ENCODE results near the gene ETV6. TPM values are rescaled to one million over a fixed set of nuclear protein-coding genes. Genes with fewer than 3 reads are reported as not detected.

The ETV6 gene
- total RNA-seq, 2 experiments from 2014 or later = 28.5 to 30.2 TPM

DNA sequence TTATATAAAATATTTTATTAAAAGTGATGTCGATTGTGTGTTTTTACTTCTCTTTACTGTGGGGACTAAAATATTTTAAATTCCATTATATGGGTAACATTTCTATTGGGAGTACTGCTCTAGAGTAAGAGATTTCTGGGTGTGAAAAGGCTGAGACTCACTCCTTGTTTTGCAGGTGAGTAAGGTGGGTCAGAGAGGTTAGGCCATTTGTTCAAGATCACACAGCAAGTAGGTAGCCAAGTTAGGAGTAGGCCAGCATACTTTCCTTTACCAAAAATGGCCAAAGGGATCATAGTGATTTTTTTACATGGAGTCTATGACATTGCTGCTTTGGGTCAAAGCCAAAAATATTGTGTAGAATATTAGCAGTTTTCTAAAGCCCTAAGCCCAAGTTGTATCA lies 138.0 kb downstream of the ETV6 start:
- Histone ChIP-seq H3K27me3 (ENCODE audit: control insufficient read depth in 1 of 2, insufficient read depth in 2 of 2, low read length in 2 of 2) (no peaks in the 10 kb centered on the region), H3K9me3 (ENCODE audit: control insufficient read depth in 1 of 2, insufficient read depth in 1 of 2, low read length in 2 of 2) (no peaks in the 10 kb centered on the region), H3K36me3 (ENCODE audit: insufficient read depth, low read length) (peaks cover under 1% of the 10 kb centered on the region), H3K4me1 (ENCODE audit: insufficient read depth, low read length) (no peaks in the 10 kb centered on the region), H3K27ac (ENCODE audit: low read depth in 1 of 2, low read length in 2 of 2) (no peak overlapping the region), H3K4me3 (ENCODE audit: low read length) (no peak overlapping the region)
- H3K36me3 Mint-ChIP-seq (ENCODE audit: low read depth) = peaks cover 4% of the 10 kb centered on the region
- POLR2A ChIA-PET = no interaction called here
- H3K9me3 Mint-ChIP-seq = no peaks in the 10 kb centered on the region
- H3K27me3 Mint-ChIP-seq = no peaks in the 10 kb centered on the region
- no peak overlapping the region for H3K4me3 Mint-ChIP-seq
- peaks cover 46% of the 10 kb centered on the region for H3K4me1 Mint-ChIP-seq (ENCODE audit: low read depth)
- TF ChIP-seq, protein P1, sequence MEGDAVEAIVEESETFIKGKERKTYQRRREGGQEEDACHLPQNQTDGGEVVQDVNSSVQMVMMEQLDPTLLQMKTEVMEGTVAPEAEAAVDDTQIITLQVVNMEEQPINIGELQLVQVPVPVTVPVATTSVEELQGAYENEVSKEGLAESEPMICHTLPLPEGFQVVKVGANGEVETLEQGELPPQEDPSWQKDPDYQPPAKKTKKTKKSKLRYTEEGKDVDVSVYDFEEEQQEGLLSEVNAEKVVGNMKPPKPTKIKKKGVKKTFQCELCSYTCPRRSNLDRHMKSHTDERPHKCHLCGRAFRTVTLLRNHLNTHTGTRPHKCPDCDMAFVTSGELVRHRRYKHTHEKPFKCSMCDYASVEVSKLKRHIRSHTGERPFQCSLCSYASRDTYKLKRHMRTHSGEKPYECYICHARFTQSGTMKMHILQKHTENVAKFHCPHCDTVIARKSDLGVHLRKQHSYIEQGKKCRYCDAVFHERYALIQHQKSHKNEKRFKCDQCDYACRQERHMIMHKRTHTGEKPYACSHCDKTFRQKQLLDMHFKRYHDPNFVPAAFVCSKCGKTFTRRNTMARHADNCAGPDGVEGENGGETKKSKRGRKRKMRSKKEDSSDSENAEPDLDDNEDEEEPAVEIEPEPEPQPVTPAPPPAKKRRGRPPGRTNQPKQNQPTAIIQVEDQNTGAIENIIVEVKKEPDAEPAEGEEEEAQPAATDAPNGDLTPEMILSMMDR (IDR thresholded peaks at IDR 0.05) = no peak
- H3K27ac Mint-ChIP-seq = peak overlapping the region; percentile 1
- intact Hi-C loops (cut with DNase I, micrococcal nuclease) = no loop called here
- CTCF ChIA-PET = no interaction called here
- DNase-seq = no peak
- no peak for ATAC-seq (ENCODE audit: poor library complexity)

DNA sequence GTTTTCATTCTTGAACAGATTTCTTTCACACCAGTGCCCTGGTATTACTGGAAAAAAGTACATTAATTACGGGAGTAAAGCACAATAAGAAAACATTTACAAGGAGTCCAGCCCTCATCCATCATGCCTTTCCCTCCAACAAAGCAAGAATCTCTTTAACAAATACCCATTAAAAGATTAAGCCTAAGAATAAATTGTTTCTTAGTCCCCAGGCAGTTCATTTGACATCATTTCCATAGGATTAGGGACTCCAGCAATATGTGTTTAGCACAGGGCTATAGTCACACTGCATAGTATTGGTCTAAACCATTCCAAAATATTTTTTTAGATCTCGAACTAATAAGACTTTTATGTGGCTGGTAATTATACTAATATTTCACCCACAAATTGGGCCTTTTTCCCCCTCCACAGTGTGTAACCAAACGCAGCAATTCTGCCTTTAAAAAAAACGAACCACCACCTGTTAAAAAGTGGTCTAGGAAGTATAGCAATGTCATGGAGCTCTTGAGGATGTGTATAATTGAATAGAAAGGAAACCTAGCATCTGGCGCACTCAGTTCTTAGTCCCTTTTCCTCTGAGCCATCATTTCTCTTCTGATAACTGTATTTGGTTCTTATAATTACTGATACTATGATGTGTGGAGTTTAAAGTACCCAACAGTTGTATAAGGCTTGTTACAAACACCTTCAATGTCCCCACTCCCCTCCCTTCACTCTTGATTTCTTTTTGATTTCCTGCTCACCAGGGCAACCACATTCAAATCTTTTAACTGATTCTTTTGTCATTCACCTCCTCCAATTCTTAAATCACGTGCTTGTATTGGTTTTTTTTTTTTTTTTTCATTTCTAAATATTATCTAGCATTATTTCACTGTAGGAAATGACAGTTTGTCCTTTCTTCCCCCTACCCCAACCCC lies 138.7 kb downstream of the ETV6 start:
- POLR2A ChIA-PET = no interaction called here
- ATAC-seq (ENCODE audit: poor library complexity) = no peak
- TF ChIP-seq, protein P1 (IDR thresholded peaks at IDR 0.05) = no peak

DNA sequence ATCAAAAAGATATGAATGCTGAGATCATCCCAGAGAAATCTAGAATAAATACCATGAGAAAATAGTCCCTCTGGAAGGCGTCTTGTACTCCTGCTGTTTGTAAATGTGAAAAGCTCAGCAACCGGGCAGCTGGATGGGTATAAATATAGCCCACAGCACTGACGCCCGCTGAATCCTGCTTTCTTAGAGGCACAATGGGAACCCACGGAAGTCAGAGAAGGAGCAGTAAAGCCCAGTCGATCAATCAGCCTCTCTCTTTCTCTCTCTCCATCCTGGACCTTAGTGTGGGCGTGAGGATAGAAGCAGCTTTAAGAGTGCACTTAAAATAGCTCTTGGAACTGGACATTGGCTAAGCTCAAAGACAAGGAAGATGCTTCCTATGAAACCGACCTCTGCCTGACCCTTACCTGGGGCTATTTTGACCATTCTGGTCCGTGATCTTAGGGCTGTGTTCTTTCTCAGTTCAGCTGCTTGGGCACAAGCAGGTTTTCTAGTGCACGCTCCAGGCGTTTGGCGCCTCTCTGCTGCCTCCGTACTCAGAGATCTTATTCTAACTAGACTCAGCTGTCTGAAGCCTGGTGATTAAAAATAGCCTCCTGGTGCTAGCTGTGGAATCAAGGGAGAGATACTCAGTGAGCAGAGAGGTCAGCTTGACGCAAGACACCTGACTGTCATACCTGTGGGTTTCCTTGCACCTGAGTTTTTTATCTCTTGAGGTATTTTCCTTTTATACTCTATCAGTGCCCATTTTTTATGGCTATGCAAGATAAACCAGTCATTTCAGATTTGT lies 144.6 kb downstream of the ETV6 start:
- DNase-seq (no peak), ATAC-seq (ENCODE audit: poor library complexity) (no peak)
- H3K4me1 Mint-ChIP-seq (ENCODE audit: low read depth) = peaks cover 53% of the 10 kb centered on the region
- Histone ChIP-seq H3K9me3 (ENCODE audit: control insufficient read depth in 1 of 2, insufficient read depth in 1 of 2, low read length in 2 of 2) (no peaks in the 10 kb centered on the region), H3K27ac (ENCODE audit: low read depth in 1 of 2, low read length in 2 of 2) (no peak overlapping the region), H3K27me3 (ENCODE audit: control insufficient read depth in 1 of 2, insufficient read depth in 2 of 2, low read length in 2 of 2) (no peaks in the 10 kb centered on the region), H3K36me3 (ENCODE audit: insufficient read depth, low read length) (peaks cover 6% of the 10 kb centered on the region), H3K4me1 (ENCODE audit: insufficient read depth, low read length) (peaks cover 10% of the 10 kb centered on the region), H3K4me3 (ENCODE audit: low read length) (no peak overlapping the region)
- peaks cover 4% of the 10 kb centered on the region for H3K36me3 Mint-ChIP-seq (ENCODE audit: low read depth)
- TF ChIP-seq, protein P1 (IDR thresholded peaks at IDR 0.05) = no peak
- no peaks in the 10 kb centered on the region for H3K9me3 Mint-ChIP-seq
- H3K4me3 Mint-ChIP-seq = no peak overlapping the region
- intact Hi-C loops (cut with DNase I, micrococcal nuclease) = no loop called here
- H3K27ac Mint-ChIP-seq = no peak overlapping the region
- ChIA-PET CTCF (no interaction called here), POLR2A (interaction anchor here (0.7 kb wide), 1 partner anchor 892 kb away, joined by 3 read pairs; no protein-coding TSS in a partner anchor)
- H3K27me3 Mint-ChIP-seq = no peaks in the 10 kb centered on the region

More for the DNA sequence above, 138.7 kb downstream of the ETV6 start:
- no peak overlapping the region for H3K4me3 Mint-ChIP-seq
- H3K36me3 ChIP-seq (ENCODE audit: insufficient read depth, low read length) = peaks cover 4% of the 10 kb centered on the region
- no peaks in the 10 kb centered on the region for H3K9me3 ChIP-seq (ENCODE audit: control insufficient read depth in 1 of 2, insufficient read depth in 1 of 2, low read length in 2 of 2)
- intact Hi-C loops (cut with DNase I, micrococcal nuclease) = no loop called here
- no peak overlapping the region for H3K4me3 ChIP-seq (ENCODE audit: low read length)
- H3K27ac Mint-ChIP-seq = peak overlapping the region; percentile 57
- H3K27ac ChIP-seq (ENCODE audit: low read depth in 1 of 2, low read length in 2 of 2) = no peak overlapping the region
- H3K9me3 Mint-ChIP-seq = no peaks in the 10 kb centered on the region
- peaks cover 4% of the 10 kb centered on the region for H3K36me3 Mint-ChIP-seq (ENCODE audit: low read depth)
- H3K4me1 Mint-ChIP-seq (ENCODE audit: low read depth) = peaks cover 41% of the 10 kb centered on the region
- no peaks in the 10 kb centered on the region for H3K27me3 ChIP-seq (ENCODE audit: control insufficient read depth in 1 of 2, insufficient read depth in 2 of 2, low read length in 2 of 2)
- CTCF ChIA-PET = no interaction called here
- no peak for DNase-seq
- no peaks in the 10 kb centered on the region for H3K4me1 ChIP-seq (ENCODE audit: insufficient read depth, low read length)
- H3K27me3 Mint-ChIP-seq = no peaks in the 10 kb centered on the region
